A673 (cell line): Measurements from ENCODE around the gene SPATA2. TPM values are rescaled to one million over a fixed set of nuclear protein-coding genes. Genes with fewer than 3 reads are reported as not detected.
"Not testable (repeated sequence)": the region's sequence is repeated elsewhere in the genome, so short reads cannot be mapped to it uniquely, and the experiment has no call there.

Experiments
- BruUV-seq: library from RNA; stranded (reverse); fragments of 400-500 nt; replicated peaks from 2 replicates; lab custom pipeline; 2021; lab: Mats Ljungman, UMichigan
- CTCF ChIA-PET: fragments of 300-600 bp; sonication (Branson Sonifier 250); formaldehyde crosslinking; loops from one replicate; lab custom pipeline; 2022; ENCODE audit warnings: antibody characterized with exemption; lab: Charles Lee
- POLR2A ChIA-PET: fragments of 300-600 bp; sonication (Branson Sonifier 250); formaldehyde crosslinking; loops from one replicate; lab custom pipeline; 2022; ENCODE audit warnings: antibody characterized with exemption; ENCODE audit not compliant: low non-redundant PET; lab: Charles Lee
- DNase-seq: peaks from one replicate; pipeline ENCODE4 v3.0.0-alpha.2; 2015; ENCODE audit warnings: low spot score
- H3K27ac ChIP-seq: fragments of 200-600 bp; sonication (generic); 2 replicates; pipeline ENCODE4 v1.5.1; 2016; ENCODE audit warnings: mixed run types, low read depth, mild to moderate bottlenecking, mixed read lengths, antibody characterized with exemption, low read length; ENCODE audit not compliant: poor library complexity, severe bottlenecking
- H3K27me3 ChIP-seq: fragments of 200-600 bp; sonication (generic); replicated peaks from 2 replicates; pipeline ENCODE4 v1.6.1; 2017; ENCODE audit warnings: mixed run types, low read depth, mild to moderate bottlenecking, mixed read lengths, antibody characterized with exemption, low read length; ENCODE audit not compliant: insufficient read depth, poor library complexity
- H3K36me3 ChIP-seq: fragments of 200-600 bp; sonication (generic); 2 replicates; pipeline ENCODE4 v1.6.1; 2016; ENCODE audit warnings: mixed run types, mild to moderate bottlenecking, mixed read lengths, antibody characterized with exemption, low read length; ENCODE audit not compliant: insufficient read depth, poor library complexity, severe bottlenecking
- H3K4me1 ChIP-seq: fragments of 200-600 bp; sonication (generic); 2 replicates; pipeline ENCODE4 v1.6.1; 2017; ENCODE audit warnings: mixed run types, mild to moderate bottlenecking, mixed read lengths, antibody characterized with exemption, low read length; ENCODE audit not compliant: insufficient read depth, poor library complexity, severe bottlenecking
- H3K4me3 ChIP-seq: fragments of 200-600 bp; sonication (generic); 2 replicates; pipeline ENCODE4 v1.5.1; 2016; ENCODE audit warnings: low read depth, mixed run types, mild to moderate bottlenecking, mixed read lengths, low read length; ENCODE audit not compliant: poor library complexity, severe bottlenecking
- H3K9me3 ChIP-seq: fragments of 200-600 bp; sonication (generic); 2 replicates; pipeline ENCODE4 v1.6.1; 2016; ENCODE audit warnings: mixed run types, low read depth, mild to moderate bottlenecking, mixed read lengths, antibody characterized with exemption, low read length; ENCODE audit not compliant: poor library complexity, severe bottlenecking
- EZH2 ChIP-seq: fragments of 200-600 bp; sonication (generic); IDR thresholded peaks from 2 replicates; pipeline ENCODE4 v1.6.1; 2017; ENCODE audit warnings: borderline replicate concordance, low read depth, mild to moderate bottlenecking, mixed read lengths, antibody characterized with exemption, low read length; ENCODE audit not compliant: poor library complexity, severe bottlenecking
- intact Hi-C: fragments of 100-400 bp; cut with micrococcal nuclease; formaldehyde crosslinking; loops from one replicate; pipeline ENCODE4 v1.10.0; 2022; ENCODE audit not compliant: unreplicated experiment
- total RNA-seq: library from RNA; stranded (reverse); gene quantifications from 2 replicates; pipeline ENCODE4 v1.2.3, GENCODE V29; 2021
- TF ChIP-seq, protein P1 (sequence below): fragments of 300-800, 200-600 bp; sonication (generic); conservative IDR thresholded peaks from 2 replicates; pipeline ENCODE4 v1.5.1; 2017; ENCODE audit warnings: low read depth, mild to moderate bottlenecking, antibody characterized with exemption, low read length, moderate library complexity, mixed read lengths

Gene SPATA2
- total RNA-seq, 1 experiment from 2014 or later, result 9.2 TPM

DNA sequence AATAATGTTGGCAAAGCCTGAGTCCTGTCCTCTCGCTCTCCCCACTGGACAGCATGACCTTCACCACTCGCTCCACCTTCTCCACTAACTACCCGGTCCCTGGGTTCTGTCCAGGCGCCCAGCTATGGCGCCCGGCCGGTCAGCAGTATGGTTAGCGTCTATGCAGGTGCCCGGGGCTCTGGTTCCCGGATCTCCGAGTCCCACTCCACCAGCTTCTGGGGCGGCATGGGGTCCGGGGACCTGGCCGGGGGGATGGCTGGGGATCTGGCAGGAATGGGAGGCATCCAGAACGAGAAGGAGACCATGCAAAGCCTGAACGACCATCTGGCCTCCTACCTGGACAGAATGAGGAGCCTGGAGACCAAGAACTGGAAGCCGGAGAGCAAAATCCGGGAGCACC, 41.4 kb upstream of the SPATA2 start:
- no peak for DNase-seq
- no peaks in the 10 kb centered on the region for H3K9me3 ChIP-seq
- no peaks in the 10 kb centered on the region for H3K4me1 ChIP-seq
- BruUV-seq, result no TSS peak
- no peak overlapping the region for H3K27ac ChIP-seq
- POLR2A ChIA-PET, result no interaction called here
- no peak for TF ChIP-seq EZH2
- TF ChIP-seq, protein P1, sequence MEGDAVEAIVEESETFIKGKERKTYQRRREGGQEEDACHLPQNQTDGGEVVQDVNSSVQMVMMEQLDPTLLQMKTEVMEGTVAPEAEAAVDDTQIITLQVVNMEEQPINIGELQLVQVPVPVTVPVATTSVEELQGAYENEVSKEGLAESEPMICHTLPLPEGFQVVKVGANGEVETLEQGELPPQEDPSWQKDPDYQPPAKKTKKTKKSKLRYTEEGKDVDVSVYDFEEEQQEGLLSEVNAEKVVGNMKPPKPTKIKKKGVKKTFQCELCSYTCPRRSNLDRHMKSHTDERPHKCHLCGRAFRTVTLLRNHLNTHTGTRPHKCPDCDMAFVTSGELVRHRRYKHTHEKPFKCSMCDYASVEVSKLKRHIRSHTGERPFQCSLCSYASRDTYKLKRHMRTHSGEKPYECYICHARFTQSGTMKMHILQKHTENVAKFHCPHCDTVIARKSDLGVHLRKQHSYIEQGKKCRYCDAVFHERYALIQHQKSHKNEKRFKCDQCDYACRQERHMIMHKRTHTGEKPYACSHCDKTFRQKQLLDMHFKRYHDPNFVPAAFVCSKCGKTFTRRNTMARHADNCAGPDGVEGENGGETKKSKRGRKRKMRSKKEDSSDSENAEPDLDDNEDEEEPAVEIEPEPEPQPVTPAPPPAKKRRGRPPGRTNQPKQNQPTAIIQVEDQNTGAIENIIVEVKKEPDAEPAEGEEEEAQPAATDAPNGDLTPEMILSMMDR, result no peak
- intact Hi-C loops, result no loop called here
- CTCF ChIA-PET, result no interaction called here
- H3K36me3 ChIP-seq, result peaks cover 37% of the 10 kb centered on the region
- no peak overlapping the region for H3K4me3 ChIP-seq
- no peaks in the 10 kb centered on the region for H3K27me3 ChIP-seq

DNA sequence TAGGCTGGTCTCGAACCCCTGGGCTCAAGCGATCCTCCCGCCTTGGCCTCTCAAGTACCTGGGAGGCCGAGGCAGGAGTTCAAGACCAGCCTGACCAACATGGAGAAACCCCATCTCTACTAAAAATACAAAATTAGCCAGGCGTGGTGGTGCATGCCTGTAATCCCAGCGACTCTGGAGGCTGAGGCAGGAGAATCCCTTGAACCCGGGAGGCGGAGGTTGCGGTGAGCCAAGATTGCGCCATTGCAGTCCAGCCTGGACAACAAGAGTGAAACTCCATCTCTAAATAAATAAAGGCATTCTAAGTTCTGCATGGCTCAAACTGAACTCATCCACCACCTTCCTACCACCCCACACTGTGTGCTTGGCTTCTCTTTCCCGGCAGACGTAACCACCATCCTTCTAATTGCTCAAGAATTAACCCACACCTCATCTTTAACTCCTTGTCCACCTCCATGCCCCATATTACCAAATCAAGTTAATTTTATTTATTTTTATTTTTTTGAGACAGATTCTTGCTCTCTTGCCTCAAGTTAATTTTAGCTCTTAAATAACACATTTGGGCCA, 40.6 kb upstream of the SPATA2 start:
- H3K4me3 ChIP-seq, intact Hi-C loops, BruUV-seq, H3K27me3 ChIP-seq, POLR2A ChIA-PET, H3K27ac ChIP-seq, DNase-seq, H3K4me1 ChIP-seq, H3K9me3 ChIP-seq, CTCF ChIA-PET: not testable (repeated sequence)
- H3K36me3 ChIP-seq, result peaks cover 42% of the 10 kb centered on the region

DNA sequence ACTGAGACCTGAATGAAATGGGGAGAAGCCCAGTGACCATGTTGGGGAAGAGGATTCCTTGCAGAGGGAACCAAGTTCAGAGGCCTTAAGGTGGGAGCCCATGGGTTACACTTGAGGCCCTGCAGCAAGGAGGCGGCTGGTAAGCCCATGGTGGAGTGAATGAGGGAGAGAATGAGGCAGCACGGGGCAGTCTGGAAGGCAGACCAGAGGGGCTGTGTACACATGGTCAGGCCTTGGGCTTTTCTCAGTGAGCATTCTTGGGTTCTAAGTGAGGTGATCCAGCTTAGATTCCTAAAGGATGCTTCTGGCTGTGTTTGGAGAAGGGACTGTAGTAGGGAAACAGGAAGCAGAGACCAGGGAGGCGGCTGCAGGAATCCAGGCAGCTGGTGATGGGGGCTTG, 39.8 kb upstream of the SPATA2 start:
- DNase-seq, result no peak
- POLR2A ChIA-PET, result no interaction called here
- no peaks in the 10 kb centered on the region for H3K27me3 ChIP-seq
- H3K4me3 ChIP-seq, result no peak overlapping the region
- TF ChIP-seq EZH2, result no peak
- TF ChIP-seq, protein P1, result no peak
- no TSS peak for BruUV-seq
- intact Hi-C loops, result no loop called here
- peaks cover 49% of the 10 kb centered on the region for H3K36me3 ChIP-seq
- no peaks in the 10 kb centered on the region for H3K4me1 ChIP-seq
- no peaks in the 10 kb centered on the region for H3K9me3 ChIP-seq
- no peak overlapping the region for H3K27ac ChIP-seq
- CTCF ChIA-PET, result no interaction called here

DNA sequence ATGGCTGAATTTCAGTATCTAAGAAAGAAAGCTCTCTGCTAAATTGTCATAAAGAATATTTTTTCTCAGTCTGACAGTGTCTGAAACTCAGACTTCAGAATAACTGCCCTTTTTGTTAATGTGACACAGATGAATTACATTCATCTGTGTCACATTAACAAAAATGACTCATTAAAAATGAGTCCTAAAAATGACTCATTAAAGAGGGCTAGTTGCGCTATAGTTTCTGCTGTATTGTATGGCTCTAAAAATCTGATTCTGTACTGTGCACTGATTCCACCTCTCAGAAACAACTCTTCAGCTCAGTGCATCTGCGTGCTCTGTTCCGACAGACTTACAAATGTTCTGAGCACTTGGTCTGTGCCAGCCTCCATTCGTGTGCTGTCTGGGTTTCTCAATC, 35.8 kb upstream of the SPATA2 start:
- intact Hi-C loops, result no loop called here
- no peak for DNase-seq
- no TSS peak for BruUV-seq
- ChIA-PET CTCF (no interaction called here), POLR2A (no interaction called here)
- H3K27ac ChIP-seq, result no peak overlapping the region
- H3K27me3 ChIP-seq, result no peaks in the 10 kb centered on the region
- TF ChIP-seq EZH2, result no peak
- TF ChIP-seq, protein P1, result no peak
- no peaks in the 10 kb centered on the region for H3K9me3 ChIP-seq
- H3K4me1 ChIP-seq, result no peaks in the 10 kb centered on the region
- peaks cover 74% of the 10 kb centered on the region for H3K36me3 ChIP-seq
- H3K4me3 ChIP-seq, result no peak overlapping the region
